Measurements from ENCODE around the gene ARHGAP44. TPM values are rescaled to one million over a fixed set of nuclear protein-coding genes. Genes with fewer than 3 reads are reported as not detected.

The ARHGAP44 gene
- total RNA-seq, 1 donor from 2014 or later: 18.3 TPM

Small RNA genes lying within 50 kb of the gene (small RNA-seq; reads per million reads assigned to genes)
- gene MIR1269B: not detected

Other genes starting within 250 kb of the ARHGAP44 start
- gene MYOCD, start 123.6 kb upstream of the ARHGAP44 start, total RNA-seq: 0.41 TPM
- 37.1 TPM for gene ELAC2, start 228.5 kb downstream of the ARHGAP44 start, total RNA-seq